Neural progenitor cell (in vitro differentiated cells): ENCODE results near the gene FAM219B. TPM values are rescaled to one million over a fixed set of nuclear protein-coding genes. Genes with fewer than 3 reads are reported as not detected.
A peak's percentile ranks its signal among the peaks of the same experiment; 100 is the strongest.
"Not testable (repeated sequence)": the region's sequence is repeated elsewhere in the genome, so short reads cannot be mapped to it uniquely, and the experiment has no call there.

Experiments
- DNase-seq: peaks from one replicate; pipeline ENCODE4 v3.0.0-alpha.2; 2016; ENCODE audit warnings: low spot score
- H2AFZ ChIP-seq: fragments of 200-600 bp; sonication (generic); replicated peaks from 2 replicates; pipeline ENCODE4 v1.6.1; 2016; ENCODE audit warnings: antibody characterized with exemption
- H3F3A ChIP-seq: fragments of 200-600 bp; sonication (generic); 2 replicates; pipeline ENCODE4 v1.6.1; 2016; ENCODE audit warnings: antibody characterized with exemption, low read depth
- H3K27ac ChIP-seq: fragments of 200-600 bp; sonication (generic); 2 replicates; pipeline ENCODE4 v1.5.1; 2016; ENCODE audit warnings: mild to moderate bottlenecking
- H3K27me3 ChIP-seq: fragments of 200-600 bp; sonication (generic); 2 replicates; pipeline ENCODE4 v1.6.1; 2016; ENCODE audit warnings: mild to moderate bottlenecking, moderate library complexity
- H3K36me3 ChIP-seq: fragments of 200-600 bp; sonication (generic); 2 replicates; pipeline ENCODE4 v1.5.1; 2016
- H3K4me1 ChIP-seq: fragments of 200-600 bp; sonication (generic); 2 replicates; pipeline ENCODE4 v1.6.1; 2016; ENCODE audit warnings: mixed run types
- H3K4me2 ChIP-seq: fragments of 200-600 bp; sonication (generic); 2 replicates; pipeline ENCODE4 v1.6.1; 2016
- H3K4me3 ChIP-seq: fragments of 200-600 bp; sonication (generic); 2 replicates; pipeline ENCODE4 v1.5.1; 2016
- H3K79me2 ChIP-seq: fragments of 200-600 bp; sonication (generic); 2 replicates; pipeline ENCODE4 v1.6.1; 2016; ENCODE audit warnings: low read depth
- H3K9ac ChIP-seq: fragments of 200-600 bp; sonication (generic); 2 replicates; pipeline ENCODE4 v1.6.1; 2016
- H3K9me3 ChIP-seq: fragments of 200-600 bp; sonication (generic); 2 replicates; pipeline ENCODE4 v1.5.1; 2016; ENCODE audit warnings: low read depth
- H4K20me1 ChIP-seq: fragments of 200-600 bp; sonication (generic); 2 replicates; pipeline ENCODE4 v1.6.1; 2016; ENCODE audit warnings: low read depth
- H3K27ac Mint-ChIP-seq: 3 replicates; pipeline ENCODE4 v1.8.0; 2021; ENCODE audit warnings: mixed read lengths
- H3K27me3 Mint-ChIP-seq: 2 replicates; pipeline ENCODE4 v1.8.0; 2022; ENCODE audit warnings: low read depth, mild to moderate bottlenecking, inconsistent platforms, moderate library complexity, mixed read lengths; ENCODE audit not compliant: insufficient read depth
- H3K36me3 Mint-ChIP-seq: 3 replicates; pipeline ENCODE4 v1.8.0; 2021; ENCODE audit warnings: mixed read lengths
- H3K4me1 Mint-ChIP-seq: 3 replicates; pipeline ENCODE4 v1.8.0; 2021; ENCODE audit warnings: mixed read lengths
- H3K4me3 Mint-ChIP-seq: 3 replicates; pipeline ENCODE4 v1.8.0; 2021; ENCODE audit warnings: mild to moderate bottlenecking, moderate library complexity, mixed read lengths
- H3K9me3 Mint-ChIP-seq: 3 replicates; pipeline ENCODE4 v1.8.0; 2020; ENCODE audit warnings: mixed read lengths
- CTCF ChIP-seq: fragments of 200-600 bp; sonication (generic); IDR thresholded peaks from 2 replicates; pipeline ENCODE4 v1.5.1; 2017; ENCODE audit warnings: antibody characterized with exemption, mild to moderate bottlenecking
- EZH2 ChIP-seq: fragments of 200-600 bp; sonication (generic); IDR thresholded peaks from 2 replicates; pipeline ENCODE4 v1.6.1; 2017; ENCODE audit warnings: antibody characterized with exemption, mild to moderate bottlenecking, moderate library complexity
- EZH2phosphoT487 ChIP-seq: fragments of 200-600 bp; sonication (generic); IDR thresholded peaks from 2 replicates; pipeline ENCODE4 v1.6.1; 2017; ENCODE audit warnings: antibody characterized with exemption
- total RNA-seq: library from RNA; depleted of rRNA; stranded (reverse); fragments of >200 nt; gene quantifications from 2 replicates; pipeline ENCODE4 v1.2.3, GENCODE V29; 2015; ENCODE audit warnings: low replicate concordance

The FAM219B gene
- total RNA-seq, 1 donor from 2014 or later, result 120 TPM

DNA sequence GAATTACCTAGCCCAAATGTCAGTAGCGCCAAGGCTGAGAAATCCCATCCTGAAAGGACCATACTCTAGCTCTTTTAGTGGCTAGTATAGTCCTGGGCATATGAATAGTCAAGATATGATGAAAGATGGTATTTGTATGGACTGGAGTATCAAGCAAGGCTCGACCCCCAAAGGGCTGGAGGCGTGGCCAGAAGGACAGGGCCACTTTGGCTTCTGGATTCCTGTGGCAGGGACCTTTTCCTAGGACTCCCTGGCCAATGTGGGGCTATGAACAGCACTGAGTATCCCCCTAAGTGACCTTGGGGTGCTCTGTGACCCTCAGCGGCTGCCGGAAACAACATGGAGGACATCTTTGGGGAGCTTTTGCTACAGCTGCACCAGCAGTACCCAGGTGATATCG, 10.8 kb downstream of the FAM219B start:
- Mint-ChIP-seq H3K27ac (no peak overlapping the region), H3K4me1 (peaks cover 1% of the 10 kb centered on the region), H3K27me3 (peaks cover 7% of the 10 kb centered on the region), H3K9me3 (no peaks in the 10 kb centered on the region), H3K4me3 (no peak overlapping the region), H3K36me3 (peaks cover 18% of the 10 kb centered on the region)
- peaks cover 4% of the 10 kb centered on the region for H3F3A ChIP-seq
- H3K4me1 ChIP-seq, result peaks cover under 1% of the 10 kb centered on the region
- H3K4me3 ChIP-seq, result no peak overlapping the region
- H4K20me1 ChIP-seq, result no peaks in the 10 kb centered on the region
- peaks cover 7% of the 10 kb centered on the region for H3K79me2 ChIP-seq
- H3K4me2 ChIP-seq, result no peak overlapping the region
- no peak overlapping the region for H3K27ac ChIP-seq
- H2AFZ ChIP-seq, result no peak overlapping the region
- H3K9ac ChIP-seq, result no peak overlapping the region
- H3K36me3 ChIP-seq, result peaks cover 5% of the 10 kb centered on the region
- no peaks in the 10 kb centered on the region for H3K9me3 ChIP-seq
- H3K27me3 ChIP-seq, result no peaks in the 10 kb centered on the region
- TF ChIP-seq EZH2 (no peak), EZH2phosphoT487 (no peak), CTCF (no peak)
- no peak for DNase-seq

DNA sequence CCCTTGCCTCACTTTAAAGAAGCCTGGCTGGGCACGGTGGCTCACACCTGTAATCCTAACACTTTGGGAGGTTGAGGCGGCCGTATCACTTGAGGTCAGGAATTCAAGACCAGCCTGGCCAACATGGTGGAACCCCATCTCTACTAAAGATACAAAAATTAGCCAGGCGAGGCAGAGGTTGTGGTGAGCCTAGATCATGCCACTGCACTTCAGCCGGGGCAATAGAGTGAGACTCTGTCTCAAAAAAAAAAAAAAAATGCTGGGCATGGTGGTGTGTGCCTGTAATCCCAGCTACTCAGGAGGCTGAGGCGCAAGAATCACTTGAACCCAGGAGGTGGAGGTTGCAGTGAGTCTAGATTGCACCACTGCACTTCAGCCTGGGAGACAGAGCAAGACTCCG, 12.3 kb downstream of the FAM219B start:
- H3K36me3 Mint-ChIP-seq, result peaks cover 14% of the 10 kb centered on the region
- DNase-seq, H3K27ac ChIP-seq, H3K4me3 ChIP-seq, H3K27ac Mint-ChIP-seq, H3K4me3 Mint-ChIP-seq, H3K27me3 ChIP-seq, H3K9me3 ChIP-seq, H3K36me3 ChIP-seq, H3K27me3 Mint-ChIP-seq, H3K9me3 Mint-ChIP-seq, H3K4me1 ChIP-seq, H3K9ac ChIP-seq, H4K20me1 ChIP-seq, H3F3A ChIP-seq, H2AFZ ChIP-seq, H3K4me2 ChIP-seq: not testable (repeated sequence)
- H3K79me2 ChIP-seq, result peaks cover 12% of the 10 kb centered on the region
- H3K4me1 Mint-ChIP-seq, result peaks cover 11% of the 10 kb centered on the region

DNA sequence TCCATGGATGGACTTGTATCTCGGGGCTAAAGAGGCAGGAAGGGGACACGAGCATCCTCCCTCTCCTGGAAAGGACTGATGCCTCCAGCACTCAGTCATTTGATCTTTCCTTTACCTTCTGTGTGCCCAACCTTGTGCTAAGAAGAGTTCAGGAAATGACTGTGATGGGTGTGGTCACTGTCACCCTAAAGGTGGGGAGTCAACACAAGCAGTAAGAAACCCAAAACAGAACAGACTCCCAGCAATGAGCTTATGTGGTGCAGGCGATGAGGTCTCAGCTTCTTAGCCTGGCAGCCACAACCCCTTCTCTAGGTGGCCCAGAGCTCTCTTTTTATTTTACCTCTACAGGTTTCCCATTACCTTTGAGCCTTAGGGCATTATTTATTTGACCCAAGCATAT, 13.0 kb downstream of the FAM219B start:
- Histone ChIP-seq H3K9me3 (no peaks in the 10 kb centered on the region), H3K36me3 (no peaks in the 10 kb centered on the region), H3K4me2 (no peak overlapping the region), H3K79me2 (peaks cover 12% of the 10 kb centered on the region), H3F3A (peaks cover 13% of the 10 kb centered on the region), H3K27me3 (peaks cover 4% of the 10 kb centered on the region), H2AFZ (no peak overlapping the region), H4K20me1 (no peaks in the 10 kb centered on the region), H3K27ac (no peak overlapping the region), H3K4me1 (peaks cover 5% of the 10 kb centered on the region), H3K9ac (no peak overlapping the region), H3K4me3 (no peak overlapping the region)
- Mint-ChIP-seq H3K4me1 (peaks cover 18% of the 10 kb centered on the region), H3K27ac (no peak overlapping the region), H3K9me3 (no peaks in the 10 kb centered on the region), H3K27me3 (peaks cover 4% of the 10 kb centered on the region), H3K4me3 (peak overlapping the region; percentile 12), H3K36me3 (peaks cover 14% of the 10 kb centered on the region)
- no peak for DNase-seq
- TF ChIP-seq EZH2 (no peak), EZH2phosphoT487 (no peak), CTCF (no peak)

- H3K4me1 Mint-ChIP-seq, result peaks cover 20% of the 10 kb centered on the region
- H3K4me3 Mint-ChIP-seq, result no peak overlapping the region
- no peak overlapping the region for H3K27ac ChIP-seq
- peaks cover 14% of the 10 kb centered on the region for H3F3A ChIP-seq
- DNase-seq, result no peak
- no peaks in the 10 kb centered on the region for H3K36me3 ChIP-seq
- no peak overlapping the region for H3K4me2 ChIP-seq
- no peaks in the 10 kb centered on the region for H3K9me3 ChIP-seq
- H3K27me3 ChIP-seq, result peaks cover 4% of the 10 kb centered on the region
- H2AFZ ChIP-seq, result no peak overlapping the region
- H3K4me1 ChIP-seq, result peaks cover 5% of the 10 kb centered on the region
- peaks cover 12% of the 10 kb centered on the region for H3K79me2 ChIP-seq
- no peak overlapping the region for H3K9ac ChIP-seq
- TF ChIP-seq CTCF, result no peak
- no peak overlapping the region for H3K4me3 ChIP-seq
- H3K9me3 Mint-ChIP-seq, result no peaks in the 10 kb centered on the region
- no peaks in the 10 kb centered on the region for H4K20me1 ChIP-seq
- peaks cover 4% of the 10 kb centered on the region for H3K27me3 Mint-ChIP-seq
- peaks cover 14% of the 10 kb centered on the region for H3K36me3 Mint-ChIP-seq
- H3K27ac Mint-ChIP-seq, result no peak overlapping the region
Measured at GRCh38 chr15:74892931-74893330, 13.7 kb downstream of the FAM219B start.
